MM.1S (cell line): ENCODE measurements around the gene LCAT.

ENCODE experiments used
- CTCF ChIP-seq: fragments of 300-600 bp; sonication (generic); IDR thresholded peaks from 2 replicates; pipeline ENCODE4 v1.5.1; 2016; ENCODE audit warnings: antibody characterized with exemption, low read length, mixed read lengths
- EZH2 ChIP-seq: fragments of 300-600 bp; sonication (generic); optimal IDR thresholded peaks from 2 replicates; pipeline ENCODE3; 2017; ENCODE audit warnings: low read depth, mild to moderate bottlenecking, antibody characterized with exemption, low read length, mixed read lengths

- TF ChIP-seq CTCF (no peak), EZH2 (no peak)
These were observed 1.5 kb upstream of the LCAT start for GRCh38 chr16:67945392-67945933.
